ENCODE results near the gene ITM2C.

The ITM2C gene

GRCh38 chr2:230879271-230879882 lies 14.6 kb downstream of the ITM2C start:
- Histone ChIP-seq H3K4me1 (ENCODE audit: control insufficient read depth, insufficient read depth, low read length) (no peaks in the 10 kb centered on the region), H3K9ac (ENCODE audit: low read length) (no peak overlapping the region)

GRCh38 chr2:230879891-230880290 lies 15.1 kb downstream of the ITM2C start:
- H3K27ac ChIP-seq (ENCODE audit: low read depth, low read length) = no peak overlapping the region
- no peak overlapping the region for H3K9ac ChIP-seq (ENCODE audit: low read length)
- H3K36me3 ChIP-seq (ENCODE audit: control insufficient read depth, insufficient read depth, low read length) = peaks cover 18% of the 10 kb centered on the region
- no peaks in the 10 kb centered on the region for H3K4me1 ChIP-seq (ENCODE audit: control insufficient read depth, insufficient read depth, low read length)
- no peak overlapping the region for H3K4me3 ChIP-seq (ENCODE audit: low read length)
- no peaks in the 10 kb centered on the region for H3K27me3 ChIP-seq (ENCODE audit: control insufficient read depth, insufficient read depth, low read length)

More at GRCh38 chr2:230879271-230879882, 14.6 kb downstream of the ITM2C start:
- no peak overlapping the region for H3K4me3 ChIP-seq (ENCODE audit: low read length)
- H3K36me3 ChIP-seq (ENCODE audit: control insufficient read depth, insufficient read depth, low read length) = peaks cover 19% of the 10 kb centered on the region
- H3K27ac ChIP-seq (ENCODE audit: low read depth, low read length) = no peak overlapping the region
- no peaks in the 10 kb centered on the region for H3K27me3 ChIP-seq (ENCODE audit: control insufficient read depth, insufficient read depth, low read length)

- no peak overlapping the region for H3K9ac ChIP-seq (ENCODE audit: low read length)
- no peaks in the 10 kb centered on the region for H3K4me1 ChIP-seq (ENCODE audit: control insufficient read depth, insufficient read depth, low read length)
- H3K36me3 ChIP-seq (ENCODE audit: control insufficient read depth, insufficient read depth, low read length) = peaks cover 8% of the 10 kb centered on the region
- no peaks in the 10 kb centered on the region for H3K27me3 ChIP-seq (ENCODE audit: control insufficient read depth, insufficient read depth, low read length)
- H3K27ac ChIP-seq (ENCODE audit: low read depth, low read length) = no peak overlapping the region
- no peak overlapping the region for H3K4me3 ChIP-seq (ENCODE audit: low read length)
Measured at GRCh38 chr2:230881840-230882239, 17.1 kb downstream of the ITM2C start.

GRCh38 chr2:230885463-230886130 lies 20.9 kb downstream of the ITM2C start:
- no peak overlapping the region for H3K27ac ChIP-seq (ENCODE audit: low read depth, low read length)
- no peak overlapping the region for H3K4me3 ChIP-seq (ENCODE audit: low read length)
- H3K27me3 ChIP-seq (ENCODE audit: control insufficient read depth, insufficient read depth, low read length) = no peaks in the 10 kb centered on the region
- H3K4me1 ChIP-seq (ENCODE audit: control insufficient read depth, insufficient read depth, low read length) = no peaks in the 10 kb centered on the region
- H3K9ac ChIP-seq (ENCODE audit: low read length) = no peak overlapping the region
- no peaks in the 10 kb centered on the region for H3K36me3 ChIP-seq (ENCODE audit: control insufficient read depth, insufficient read depth, low read length)

- Histone ChIP-seq H3K27ac (ENCODE audit: low read depth, low read length) (no peak overlapping the region), H3K27me3 (ENCODE audit: control insufficient read depth, insufficient read depth, low read length) (no peaks in the 10 kb centered on the region), H3K36me3 (ENCODE audit: control insufficient read depth, insufficient read depth, low read length) (no peaks in the 10 kb centered on the region), H3K4me3 (ENCODE audit: low read length) (no peak overlapping the region), H3K4me1 (ENCODE audit: control insufficient read depth, insufficient read depth, low read length) (no peaks in the 10 kb centered on the region), H3K9ac (ENCODE audit: low read length) (no peak overlapping the region)
Measured at GRCh38 chr2:230886206-230886605, 21.5 kb downstream of the ITM2C start.

- H3K36me3 ChIP-seq (ENCODE audit: control insufficient read depth, insufficient read depth, low read length) = no peaks in the 10 kb centered on the region
- no peaks in the 10 kb centered on the region for H3K4me1 ChIP-seq (ENCODE audit: control insufficient read depth, insufficient read depth, low read length)
- no peaks in the 10 kb centered on the region for H3K27me3 ChIP-seq (ENCODE audit: control insufficient read depth, insufficient read depth, low read length)
- no peak overlapping the region for H3K4me3 ChIP-seq (ENCODE audit: low read length)
- no peak overlapping the region for H3K27ac ChIP-seq (ENCODE audit: low read depth, low read length)
- H3K9ac ChIP-seq (ENCODE audit: low read length) = no peak overlapping the region
Measured at GRCh38 chr2:230886671-230887071, 21.9 kb downstream of the ITM2C start.

- Histone ChIP-seq H3K4me3 (ENCODE audit: low read length) (no peak overlapping the region), H3K9ac (ENCODE audit: low read length) (no peak overlapping the region), H3K36me3 (ENCODE audit: control insufficient read depth, insufficient read depth, low read length) (no peaks in the 10 kb centered on the region), H3K27me3 (ENCODE audit: control insufficient read depth, insufficient read depth, low read length) (no peaks in the 10 kb centered on the region), H3K4me1 (ENCODE audit: control insufficient read depth, insufficient read depth, low read length) (no peaks in the 10 kb centered on the region), H3K27ac (ENCODE audit: low read depth, low read length) (no peak overlapping the region)
Measured at GRCh38 chr2:230887342-230887741, 22.6 kb downstream of the ITM2C start.

- H3K9ac ChIP-seq (ENCODE audit: low read length) = no peak overlapping the region
- no peaks in the 10 kb centered on the region for H3K27me3 ChIP-seq (ENCODE audit: control insufficient read depth, insufficient read depth, low read length)
- H3K4me3 ChIP-seq (ENCODE audit: low read length) = no peak overlapping the region
- no peaks in the 10 kb centered on the region for H3K36me3 ChIP-seq (ENCODE audit: control insufficient read depth, insufficient read depth, low read length)
- no peak overlapping the region for H3K27ac ChIP-seq (ENCODE audit: low read depth, low read length)
- no peaks in the 10 kb centered on the region for H3K4me1 ChIP-seq (ENCODE audit: control insufficient read depth, insufficient read depth, low read length)
Measured at GRCh38 chr2:230888824-230889400, 24.2 kb downstream of the ITM2C start.

- no peak overlapping the region for H3K9ac ChIP-seq (ENCODE audit: low read length)
- H3K4me3 ChIP-seq (ENCODE audit: low read length) = no peak overlapping the region
- H3K4me1 ChIP-seq (ENCODE audit: control insufficient read depth, insufficient read depth, low read length) = no peaks in the 10 kb centered on the region
- H3K27me3 ChIP-seq (ENCODE audit: control insufficient read depth, insufficient read depth, low read length) = no peaks in the 10 kb centered on the region
- no peaks in the 10 kb centered on the region for H3K36me3 ChIP-seq (ENCODE audit: control insufficient read depth, insufficient read depth, low read length)
- H3K27ac ChIP-seq (ENCODE audit: low read depth, low read length) = no peak overlapping the region
Measured at GRCh38 chr2:230889911-230890601, 25.3 kb downstream of the ITM2C start.

GRCh38 chr2:230890646-230891045 lies 25.9 kb downstream of the ITM2C start:
- Histone ChIP-seq H3K27me3 (ENCODE audit: control insufficient read depth, insufficient read depth, low read length) (no peaks in the 10 kb centered on the region), H3K9ac (ENCODE audit: low read length) (no peak overlapping the region), H3K4me3 (ENCODE audit: low read length) (no peak overlapping the region), H3K27ac (ENCODE audit: low read depth, low read length) (no peak overlapping the region), H3K36me3 (ENCODE audit: control insufficient read depth, insufficient read depth, low read length) (no peaks in the 10 kb centered on the region), H3K4me1 (ENCODE audit: control insufficient read depth, insufficient read depth, low read length) (no peaks in the 10 kb centered on the region)

- Histone ChIP-seq H3K27me3 (ENCODE audit: control insufficient read depth, insufficient read depth, low read length) (no peaks in the 10 kb centered on the region), H3K27ac (ENCODE audit: low read depth, low read length) (no peak overlapping the region), H3K36me3 (ENCODE audit: control insufficient read depth, insufficient read depth, low read length) (no peaks in the 10 kb centered on the region), H3K4me1 (ENCODE audit: control insufficient read depth, insufficient read depth, low read length) (no peaks in the 10 kb centered on the region), H3K9ac (ENCODE audit: low read length) (no peak overlapping the region), H3K4me3 (ENCODE audit: low read length) (no peak overlapping the region)
Measured at GRCh38 chr2:230891064-230891463, 26.3 kb downstream of the ITM2C start.

- H3K4me1 ChIP-seq (ENCODE audit: control insufficient read depth, insufficient read depth, low read length) = no peaks in the 10 kb centered on the region
- no peaks in the 10 kb centered on the region for H3K27me3 ChIP-seq (ENCODE audit: control insufficient read depth, insufficient read depth, low read length)
- no peaks in the 10 kb centered on the region for H3K36me3 ChIP-seq (ENCODE audit: control insufficient read depth, insufficient read depth, low read length)
- no peak overlapping the region for H3K9ac ChIP-seq (ENCODE audit: low read length)
- H3K27ac ChIP-seq (ENCODE audit: low read depth, low read length) = no peak overlapping the region
- H3K4me3 ChIP-seq (ENCODE audit: low read length) = no peak overlapping the region
Measured at GRCh38 chr2:230891509-230891908, 26.8 kb downstream of the ITM2C start.
